Endothelial cell of coronary artery (primary cell): ENCODE measurements around the gene LONRF3. TPM values are rescaled to one million over a fixed set of nuclear protein-coding genes. Genes with fewer than 3 reads are reported as not detected.

Source experiments
- total RNA-seq: library from RNA; depleted of rRNA; stranded (reverse); fragments of >200 nt; gene quantifications from 2 replicates; pipeline ENCODE4 v1.2.3, GENCODE V29; 2014

The LONRF3 gene
- total RNA-seq, result 6.2 and 6.5 TPM in 2 replicates

GRCh38 chrX:118974088-118974907, at the start of gene LONRF3:
TSS of gene LONRF3 (plus strand) at chrX:118974618. CDS start at chrX:118974781, 163 bp downstream.

Other genes with a start within 250 kb of the LONRF3 start
- gene IL13RA1, start 247.0 kb upstream of the LONRF3 start, total RNA-seq, result 32.7 and 57.3 TPM in 2 replicates
- under 0.01 TPM in 1 of 2 replicates, not detected in the other for gene ZCCHC12, start 150.8 kb upstream of the LONRF3 start, total RNA-seq
- not detected in 2 replicates for gene CT47C1, start 98.4 kb downstream of the LONRF3 start, total RNA-seq
- not detected in 2 replicates for gene KIAA1210, start 153.2 kb downstream of the LONRF3 start, total RNA-seq